ENCODE results near the gene AHNAK.

GRCh38 chr11:62431171-62431901 is 115.3 kb downstream of the AHNAK start:
- TF ChIP-seq EP300 (IDR thresholded peaks at IDR 0.05) = no peak
- TF ChIP-seq, protein P1, sequence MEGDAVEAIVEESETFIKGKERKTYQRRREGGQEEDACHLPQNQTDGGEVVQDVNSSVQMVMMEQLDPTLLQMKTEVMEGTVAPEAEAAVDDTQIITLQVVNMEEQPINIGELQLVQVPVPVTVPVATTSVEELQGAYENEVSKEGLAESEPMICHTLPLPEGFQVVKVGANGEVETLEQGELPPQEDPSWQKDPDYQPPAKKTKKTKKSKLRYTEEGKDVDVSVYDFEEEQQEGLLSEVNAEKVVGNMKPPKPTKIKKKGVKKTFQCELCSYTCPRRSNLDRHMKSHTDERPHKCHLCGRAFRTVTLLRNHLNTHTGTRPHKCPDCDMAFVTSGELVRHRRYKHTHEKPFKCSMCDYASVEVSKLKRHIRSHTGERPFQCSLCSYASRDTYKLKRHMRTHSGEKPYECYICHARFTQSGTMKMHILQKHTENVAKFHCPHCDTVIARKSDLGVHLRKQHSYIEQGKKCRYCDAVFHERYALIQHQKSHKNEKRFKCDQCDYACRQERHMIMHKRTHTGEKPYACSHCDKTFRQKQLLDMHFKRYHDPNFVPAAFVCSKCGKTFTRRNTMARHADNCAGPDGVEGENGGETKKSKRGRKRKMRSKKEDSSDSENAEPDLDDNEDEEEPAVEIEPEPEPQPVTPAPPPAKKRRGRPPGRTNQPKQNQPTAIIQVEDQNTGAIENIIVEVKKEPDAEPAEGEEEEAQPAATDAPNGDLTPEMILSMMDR (IDR thresholded peaks at IDR 0.05) = no peak

Data from stomach (tissue), 4 donors.